Right atrium auricular region (tissue), 2 donors: Measurements from ENCODE around the gene FOXN3. TPM values are rescaled to one million over a fixed set of nuclear protein-coding genes. Genes with fewer than 3 reads are reported as not detected.

Experiments used
- DNase-seq: peaks from one replicate; pipeline ENCODE4 v3.0.0-alpha.2; 2019; ENCODE audit warnings: low spot score
- H3K27ac ChIP-seq, 2 donors: fragments of 200-600 bp; sonication (generic); 1 replicate in 1 of 2; 2 replicates in 1 of 2; pipeline ENCODE4 v1.5.1; 2016 to 2019
- H3K27me3 ChIP-seq, 2 donors: fragments of 200-600 bp; sonication (generic); one replicate each; pipeline versions ENCODE4 v1.5.1 to v1.6.0; 2017 to 2019
- H3K36me3 ChIP-seq: fragments of 200-600 bp; sonication (generic); one replicate; pipeline ENCODE4 v1.5.1; 2016
- H3K4me1 ChIP-seq, 2 donors: fragments of 200-600 bp; sonication (generic); one replicate each; pipeline versions ENCODE4 v1.5.1 to v1.6.0; 2017 to 2019
- H3K4me3 ChIP-seq, 2 donors: fragments of 200-600 bp; sonication (generic); 1 replicate in 1 of 2; 2 replicates in 1 of 2; pipeline ENCODE4 v1.5.1; 2017 to 2019; ENCODE audit warnings: mild to moderate bottlenecking in 1 of 2, moderate library complexity in 1 of 2
- H3K9me3 ChIP-seq, 2 donors: fragments of 200-600 bp; sonication (generic); one replicate each; pipeline ENCODE4 v1.5.1; 2019
- total RNA-seq, 2 donors: library from RNA; depleted of rRNA; stranded (reverse); fragments of >200 nt; gene quantifications; one replicate each; pipeline ENCODE4 v1.1.0, GENCODE V29; 2016
- TF ChIP-seq, protein P1 (sequence below), 2 donors: fragments of 200-600 bp; sonication (generic); IDR thresholded peaks; one replicate each; pipeline ENCODE4 v1.5.1; 2019; ENCODE audit warnings: antibody characterized with exemption in 2 of 2

The FOXN3 gene
- total RNA-seq, 2 donors from 2014 or later: 80.1 to 90.3 TPM

GRCh38 chr14:89240414-89240813 lies 176.6 kb downstream of the FOXN3 start:
- H3K9me3 ChIP-seq: no peaks in the 10 kb centered on the region
- no peaks in the 10 kb centered on the region for H3K27me3 ChIP-seq
- H3K36me3 ChIP-seq: no peaks in the 10 kb centered on the region
- peaks cover 0 to 49% of the 10 kb centered on the region in 2 donors for H3K4me1 ChIP-seq
- no peak overlapping the region for H3K4me3 ChIP-seq
- TF ChIP-seq, protein P1, sequence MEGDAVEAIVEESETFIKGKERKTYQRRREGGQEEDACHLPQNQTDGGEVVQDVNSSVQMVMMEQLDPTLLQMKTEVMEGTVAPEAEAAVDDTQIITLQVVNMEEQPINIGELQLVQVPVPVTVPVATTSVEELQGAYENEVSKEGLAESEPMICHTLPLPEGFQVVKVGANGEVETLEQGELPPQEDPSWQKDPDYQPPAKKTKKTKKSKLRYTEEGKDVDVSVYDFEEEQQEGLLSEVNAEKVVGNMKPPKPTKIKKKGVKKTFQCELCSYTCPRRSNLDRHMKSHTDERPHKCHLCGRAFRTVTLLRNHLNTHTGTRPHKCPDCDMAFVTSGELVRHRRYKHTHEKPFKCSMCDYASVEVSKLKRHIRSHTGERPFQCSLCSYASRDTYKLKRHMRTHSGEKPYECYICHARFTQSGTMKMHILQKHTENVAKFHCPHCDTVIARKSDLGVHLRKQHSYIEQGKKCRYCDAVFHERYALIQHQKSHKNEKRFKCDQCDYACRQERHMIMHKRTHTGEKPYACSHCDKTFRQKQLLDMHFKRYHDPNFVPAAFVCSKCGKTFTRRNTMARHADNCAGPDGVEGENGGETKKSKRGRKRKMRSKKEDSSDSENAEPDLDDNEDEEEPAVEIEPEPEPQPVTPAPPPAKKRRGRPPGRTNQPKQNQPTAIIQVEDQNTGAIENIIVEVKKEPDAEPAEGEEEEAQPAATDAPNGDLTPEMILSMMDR (IDR thresholded peaks at IDR 0.05): no peak
- no peak overlapping the region for H3K27ac ChIP-seq
- DNase-seq: no peak

DNA sequence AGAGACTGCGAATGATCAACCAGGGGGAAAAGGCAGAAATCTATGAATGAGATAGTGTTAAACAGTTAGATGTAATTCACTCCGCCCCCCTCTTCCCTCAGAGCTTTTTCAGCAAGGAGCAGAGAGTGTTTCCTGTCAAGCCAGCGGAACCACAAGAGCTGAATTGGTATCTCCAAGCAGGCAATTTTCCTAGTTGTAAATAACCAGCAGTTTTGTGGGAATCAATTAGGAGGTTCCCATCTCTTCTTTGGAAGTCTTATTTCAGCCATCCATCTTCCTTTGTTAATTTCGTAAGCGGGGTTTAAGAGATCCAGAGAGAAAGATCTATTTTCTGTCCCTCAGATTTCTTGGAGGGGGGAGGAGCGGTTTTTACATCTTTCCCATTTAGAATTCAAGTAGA lies 178.0 kb downstream of the FOXN3 start:
- no peaks in the 10 kb centered on the region for H3K9me3 ChIP-seq
- no peak overlapping the region for H3K4me3 ChIP-seq
- no peaks in the 10 kb centered on the region for H3K36me3 ChIP-seq
- no peak for DNase-seq
- peaks cover 0 to 53% of the 10 kb centered on the region in 2 donors for H3K4me1 ChIP-seq
- TF ChIP-seq, protein P1 (IDR thresholded peaks at IDR 0.05): no peak
- H3K27ac ChIP-seq: no peak overlapping the region
- H3K27me3 ChIP-seq: no peaks in the 10 kb centered on the region

DNA sequence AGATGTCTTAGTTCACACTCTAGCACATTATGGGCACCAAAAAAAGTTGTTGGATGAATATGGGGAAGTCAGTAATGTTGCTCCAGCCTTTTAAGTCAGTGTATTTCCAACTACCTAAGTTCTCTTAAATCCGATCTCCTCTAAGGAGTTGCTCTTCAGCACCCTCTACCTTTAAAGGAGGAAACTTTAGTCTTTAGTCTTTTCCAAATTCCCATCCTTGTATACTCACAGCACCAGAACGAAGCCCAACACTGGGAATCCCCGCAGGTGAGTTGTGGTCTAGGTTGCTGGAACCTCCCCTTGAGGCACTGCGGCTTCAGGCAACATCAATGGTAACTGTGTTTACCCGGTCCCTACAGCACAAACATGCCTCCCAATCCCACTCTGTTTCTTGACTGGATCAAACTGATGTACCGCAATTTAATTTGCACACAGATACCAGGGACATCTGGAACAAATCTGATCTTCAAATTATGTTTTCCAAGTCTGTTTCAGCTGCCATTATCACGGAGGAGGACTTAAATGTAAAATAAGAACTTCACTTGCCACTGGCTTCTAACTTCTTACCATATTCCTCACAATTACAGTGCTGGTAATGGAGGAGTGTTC lies 179.0 kb downstream of the FOXN3 start:
- no peaks in the 10 kb centered on the region for H3K36me3 ChIP-seq
- H3K4me1 ChIP-seq: peaks cover 0 to 45% of the 10 kb centered on the region in 2 donors
- no peak overlapping the region for H3K27ac ChIP-seq
- no peaks in the 10 kb centered on the region for H3K27me3 ChIP-seq
- TF ChIP-seq, protein P1 (IDR thresholded peaks at IDR 0.05): peak in 1 of 2 donors; percentile 53
- no peak for DNase-seq
- H3K9me3 ChIP-seq: no peaks in the 10 kb centered on the region
- H3K4me3 ChIP-seq: no peak overlapping the region

- no peak overlapping the region for H3K27ac ChIP-seq
- DNase-seq: no peak
- H3K4me1 ChIP-seq: peaks cover 0 to 33% of the 10 kb centered on the region in 2 donors
- no peaks in the 10 kb centered on the region for H3K9me3 ChIP-seq
- H3K36me3 ChIP-seq: no peaks in the 10 kb centered on the region
- H3K27me3 ChIP-seq: no peaks in the 10 kb centered on the region
- TF ChIP-seq, protein P1 (IDR thresholded peaks at IDR 0.05): no peak
- no peak overlapping the region for H3K4me3 ChIP-seq
Measured at GRCh38 chr14:89236851-89237250, 180.2 kb downstream of the FOXN3 start.

DNA sequence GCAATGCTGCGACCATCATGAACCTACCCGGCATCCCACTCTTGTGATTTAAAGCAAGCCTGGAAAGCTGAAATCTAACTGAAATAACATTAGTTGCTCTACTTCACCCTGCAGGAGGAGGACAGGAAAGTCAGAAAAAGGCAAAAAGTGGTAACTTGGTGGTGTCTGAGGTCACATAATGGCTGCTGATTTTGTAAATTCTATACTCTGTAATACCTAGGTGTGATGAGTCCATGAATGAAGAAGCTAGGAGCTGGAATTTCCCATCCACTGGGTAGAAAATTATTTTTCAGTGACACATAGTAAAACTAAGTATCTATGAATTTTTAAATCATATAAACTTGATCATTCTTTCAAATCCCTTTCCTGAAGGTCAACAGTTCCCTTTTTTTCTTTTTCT lies 183.8 kb downstream of the FOXN3 start:
- TF ChIP-seq, protein P1 (IDR thresholded peaks at IDR 0.05): no peak
- no peak overlapping the region for H3K4me3 ChIP-seq
- H3K27ac ChIP-seq: no peak overlapping the region
- H3K4me1 ChIP-seq: peaks cover 0 to 33% of the 10 kb centered on the region in 2 donors
- H3K36me3 ChIP-seq: no peaks in the 10 kb centered on the region
- H3K9me3 ChIP-seq: no peaks in the 10 kb centered on the region
- no peak for DNase-seq
- H3K27me3 ChIP-seq: no peaks in the 10 kb centered on the region
